ENCODE data around the gene SNAI3.

- TF ChIP-seq CTCF (conservative IDR thresholded peaks at IDR 0.05; ENCODE audit: low read depth, low read length) (no peak), BHLHE40 (IDR thresholded peaks at IDR 0.05; ENCODE audit: low read depth, low read length) (no peak), POLR2A (IDR thresholded peaks at IDR 0.05; ENCODE audit: low read depth, low read length) (no peak), CEBPB (IDR thresholded peaks at IDR 0.05; ENCODE audit: low read depth, low read length) (no peak), MXI1 (IDR thresholded peaks at IDR 0.05; ENCODE audit: borderline replicate concordance, low read depth, low read length) (no peak), RAD21 (IDR thresholded peaks at IDR 0.05; ENCODE audit: low read length) (no peak), MAFK (IDR thresholded peaks at IDR 0.05; ENCODE audit: low read depth, low read length) (no peak), SMC3 (IDR thresholded peaks at IDR 0.05; ENCODE audit: low read depth, low read length) (no peak), RFX5 (IDR thresholded peaks at IDR 0.05; ENCODE audit: low read depth, low read length) (no peak), ELK1 (IDR thresholded peaks at IDR 0.05; ENCODE audit: borderline replicate concordance, low read depth, low read length) (no peak), USF2 (IDR thresholded peaks at IDR 0.05; ENCODE audit: low read depth, low read length) (no peak), RCOR1 (IDR thresholded peaks at IDR 0.05; ENCODE audit: insufficient replicate concordance, low read length) (no peak), NFE2L2 (IDR thresholded peaks at IDR 0.05; ENCODE audit: low read depth, low read length) (no peak)
Measured at GRCh38 chr16:88691924-88692560, 5.7 kb upstream of the SNAI3 start.

Measured in IMR-90 (cell line).